DOHH2 (cell line): ENCODE data around the gene SCRN3.

ENCODE experiments used
- EZH2phosphoT487 ChIP-seq: fragments of 200-600 bp; sonication (generic); IDR thresholded peaks from 2 replicates; pipeline ENCODE4 v1.6.1; 2017; ENCODE audit warnings: borderline replicate concordance, mild to moderate bottlenecking, antibody characterized with exemption, low read length, moderate library complexity, mixed read lengths
- TF ChIP-seq, protein P1 (sequence below): fragments of 200-600 bp; sonication (generic); IDR thresholded peaks from one replicate; pipeline ENCODE4 v1.5.1; 2014; ENCODE audit warnings: antibody characterized with exemption, mild to moderate bottlenecking, low read depth, low read length; ENCODE audit not compliant: poor library complexity, severe bottlenecking

DNA sequence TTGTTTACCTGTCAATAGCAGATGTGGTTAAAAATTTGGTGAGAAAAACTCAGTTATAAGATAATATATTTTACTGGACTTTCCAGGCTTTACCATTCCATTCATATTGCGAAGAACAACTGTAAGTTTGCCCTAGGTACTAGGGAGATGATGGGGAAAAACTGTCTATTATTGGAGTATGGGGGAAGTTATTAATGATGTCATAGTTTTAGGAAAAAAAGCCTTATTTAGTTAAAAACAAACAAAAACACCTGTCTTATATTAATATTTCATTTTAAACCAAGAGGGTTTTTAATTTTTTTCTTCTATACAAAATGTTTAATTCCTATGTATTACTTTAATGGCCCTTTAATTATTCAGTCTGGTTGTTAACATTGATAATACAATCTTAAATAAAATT lies 42.5 kb upstream of the SCRN3 start:
- TF ChIP-seq, protein P1, sequence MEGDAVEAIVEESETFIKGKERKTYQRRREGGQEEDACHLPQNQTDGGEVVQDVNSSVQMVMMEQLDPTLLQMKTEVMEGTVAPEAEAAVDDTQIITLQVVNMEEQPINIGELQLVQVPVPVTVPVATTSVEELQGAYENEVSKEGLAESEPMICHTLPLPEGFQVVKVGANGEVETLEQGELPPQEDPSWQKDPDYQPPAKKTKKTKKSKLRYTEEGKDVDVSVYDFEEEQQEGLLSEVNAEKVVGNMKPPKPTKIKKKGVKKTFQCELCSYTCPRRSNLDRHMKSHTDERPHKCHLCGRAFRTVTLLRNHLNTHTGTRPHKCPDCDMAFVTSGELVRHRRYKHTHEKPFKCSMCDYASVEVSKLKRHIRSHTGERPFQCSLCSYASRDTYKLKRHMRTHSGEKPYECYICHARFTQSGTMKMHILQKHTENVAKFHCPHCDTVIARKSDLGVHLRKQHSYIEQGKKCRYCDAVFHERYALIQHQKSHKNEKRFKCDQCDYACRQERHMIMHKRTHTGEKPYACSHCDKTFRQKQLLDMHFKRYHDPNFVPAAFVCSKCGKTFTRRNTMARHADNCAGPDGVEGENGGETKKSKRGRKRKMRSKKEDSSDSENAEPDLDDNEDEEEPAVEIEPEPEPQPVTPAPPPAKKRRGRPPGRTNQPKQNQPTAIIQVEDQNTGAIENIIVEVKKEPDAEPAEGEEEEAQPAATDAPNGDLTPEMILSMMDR = no peak
- TF ChIP-seq EZH2phosphoT487 = no peak
